NB4 (cell line): ENCODE measurements around the gene SHC2.
"Not testable (repeated sequence)": the region's sequence is repeated elsewhere in the genome, so short reads cannot be mapped to it uniquely, and the experiment has no call there.

ENCODE experiments used
- CTCF ChIP-seq: IDR thresholded peaks from one replicate; pipeline ENCODE4 v1.5.1; 2012; ENCODE audit warnings: low read depth, low read length
- MAX ChIP-seq: IDR thresholded peaks from 2 replicates; pipeline ENCODE4 v1.6.1; 2011; ENCODE audit warnings: low read depth, low read length
- POLR2A ChIP-seq: IDR thresholded peaks from 2 replicates; pipeline ENCODE4 v1.6.1; 2011; ENCODE audit warnings: mild to moderate bottlenecking; ENCODE audit not compliant: insufficient read length; ENCODE audit errors: extremely low read depth

GRCh38 chr19:381901-382300, 78.9 kb downstream of the SHC2 start:
- TF ChIP-seq CTCF, POLR2A, MAX: not testable (repeated sequence)
